ENCODE data around the gene TLR6. TPM values are rescaled to one million over a fixed set of nuclear protein-coding genes. Genes with fewer than 3 reads are reported as not detected.
A peak's percentile ranks its signal among the peaks of the same experiment; 100 is the strongest.

Gene TLR6
- total and polyA plus RNA-seq, 10 of the 15 experiments (the other 5 are each of a cell fraction or from before 2014, with no cell fraction given) = 1.1 to 49.4 (median 12.5) TPM

- TF ChIP-seq HDAC2 (IDR thresholded peaks at IDR 0.05) (no peak), POLR2AphosphoS5 (IDR thresholded peaks at IDR 0.05; ENCODE audit: low read length) (peak; percentile 67), YY1 (IDR thresholded peaks at IDR 0.05; ENCODE audit: low read depth, low read length) (0 out of 2 replicates have a peak, but pooled peaks have one; percentile 24), ZNF274 (IDR thresholded peaks at IDR 0.05; ENCODE audit: insufficient read depth, insufficient read length) (no peak), ZNF24 (IDR thresholded peaks at IDR 0.05) (0 out of 2 replicates have a peak, but pooled peaks have one; percentile 4), RAD21 (IDR thresholded peaks at IDR 0.05; ENCODE audit: insufficient read depth, low read depth, low read length) (no peak), E4F1 (IDR thresholded peaks at IDR 0.05; ENCODE audit: borderline replicate concordance, partially characterized antibody) (no peak), RELA (IDR thresholded peaks at IDR 0.05; ENCODE audit: borderline replicate concordance, partially characterized antibody) (no peak), JUNB (IDR thresholded peaks at IDR 0.05) (peak; percentile 74), ZNF217 (IDR thresholded peaks at IDR 0.05) (0 out of 2 replicates have a peak, but pooled peaks have one; percentile 16), MTA3 (IDR thresholded peaks at IDR 0.05; ENCODE audit: borderline replicate concordance, low read length) (peak; percentile 74; the same call in 1 of the 2 replicates), EP300 (IDR thresholded peaks at IDR 0.05; ENCODE audit: borderline replicate concordance in 1 of 2, control insufficient read depth in 1 of 2, low read depth in 2 of 2, low read length in 2 of 2) (peak; percentile 78 to 89; a peak in 3 of 4 replicates), CREM (IDR thresholded peaks at IDR 0.05; ENCODE audit: low read depth) (peak; percentile 67), PRDM15 (CRISPR knock-in tag; IDR thresholded peaks at IDR 0.05) (no peak), CEBPB (IDR thresholded peaks at IDR 0.05; ENCODE audit: borderline replicate concordance in 1 of 2, low read depth in 2 of 2, low read length in 2 of 2) (peak; percentile 23 to 53; a peak in 2 of 4 replicates), SPI1 (IDR thresholded peaks at IDR 0.05; ENCODE audit: borderline replicate concordance, insufficient read depth, low read depth, low read length) (peak; percentile 98)
- TF ChIP-seq, protein P1, sequence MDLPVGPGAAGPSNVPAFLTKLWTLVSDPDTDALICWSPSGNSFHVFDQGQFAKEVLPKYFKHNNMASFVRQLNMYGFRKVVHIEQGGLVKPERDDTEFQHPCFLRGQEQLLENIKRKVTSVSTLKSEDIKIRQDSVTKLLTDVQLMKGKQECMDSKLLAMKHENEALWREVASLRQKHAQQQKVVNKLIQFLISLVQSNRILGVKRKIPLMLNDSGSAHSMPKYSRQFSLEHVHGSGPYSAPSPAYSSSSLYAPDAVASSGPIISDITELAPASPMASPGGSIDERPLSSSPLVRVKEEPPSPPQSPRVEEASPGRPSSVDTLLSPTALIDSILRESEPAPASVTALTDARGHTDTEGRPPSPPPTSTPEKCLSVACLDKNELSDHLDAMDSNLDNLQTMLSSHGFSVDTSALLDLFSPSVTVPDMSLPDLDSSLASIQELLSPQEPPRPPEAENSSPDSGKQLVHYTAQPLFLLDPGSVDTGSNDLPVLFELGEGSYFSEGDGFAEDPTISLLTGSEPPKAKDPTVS (IDR thresholded peaks at IDR 0.05; ENCODE audit: low read depth, low read length) = no peak
- TF ChIP-seq, protein P2, sequence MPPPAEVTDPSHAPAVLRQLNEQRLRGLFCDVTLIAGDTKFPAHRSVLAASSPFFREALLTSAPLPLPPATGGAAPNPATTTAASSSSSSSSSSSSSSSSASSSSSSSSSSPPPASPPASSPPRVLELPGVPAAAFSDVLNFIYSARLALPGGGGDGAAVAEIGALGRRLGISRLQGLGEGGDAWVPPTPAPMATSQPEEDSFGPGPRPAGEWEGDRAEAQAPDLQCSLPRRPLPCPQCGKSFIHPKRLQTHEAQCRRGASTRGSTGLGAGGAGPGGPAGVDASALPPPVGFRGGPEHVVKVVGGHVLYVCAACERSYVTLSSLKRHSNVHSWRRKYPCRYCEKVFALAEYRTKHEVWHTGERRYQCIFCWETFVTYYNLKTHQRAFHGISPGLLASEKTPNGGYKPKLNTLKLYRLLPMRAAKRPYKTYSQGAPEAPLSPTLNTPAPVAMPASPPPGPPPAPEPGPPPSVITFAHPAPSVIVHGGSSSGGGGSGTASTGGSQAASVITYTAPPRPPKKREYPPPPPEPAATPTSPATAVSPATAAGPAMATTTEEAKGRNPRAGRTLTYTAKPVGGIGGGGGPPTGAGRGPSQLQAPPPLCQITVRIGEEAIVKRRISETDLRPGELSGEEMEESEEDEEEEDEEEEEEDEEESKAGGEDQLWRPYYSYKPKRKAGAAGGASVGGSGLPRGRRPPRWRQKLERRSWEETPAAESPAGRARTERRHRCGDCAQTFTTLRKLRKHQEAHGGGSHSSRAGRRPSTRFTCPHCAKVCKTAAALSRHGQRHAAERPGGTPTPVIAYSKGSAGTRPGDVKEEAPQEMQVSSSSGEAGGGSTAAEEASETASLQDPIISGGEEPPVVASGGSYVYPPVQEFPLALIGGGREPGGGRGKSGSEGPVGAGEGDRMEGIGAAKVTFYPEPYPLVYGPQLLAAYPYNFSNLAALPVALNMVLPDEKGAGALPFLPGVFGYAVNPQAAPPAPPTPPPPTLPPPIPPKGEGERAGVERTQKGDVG (CRISPR knock-in tag; IDR thresholded peaks at IDR 0.05) = no peak
These were observed 908 bp upstream of the TLR6 start (continued) for GRCh38 chr4:38857354-38858096.
